SKM-1 (cell line): ENCODE results near the gene TBATA.

Experiments
- DNase-seq: peaks from one replicate; lab custom pipeline; 2025; ENCODE audit not compliant: unreplicated experiment; lab: John Stamatoyannopoulos, UW

The TBATA gene

GRCh38 chr10:70722820-70723424 is 62.3 kb downstream of the TBATA start:
- no peak for DNase-seq
